ENCODE data around the gene ATXN2. TPM values are rescaled to one million over a fixed set of nuclear protein-coding genes. Genes with fewer than 3 reads are reported as not detected.
A peak's percentile ranks its signal among the peaks of the same experiment; 100 is the strongest.

ATXN2 gene
- total RNA-seq, 2 experiments from 2014 or later = 32.2 to 35.6 TPM

DNA sequence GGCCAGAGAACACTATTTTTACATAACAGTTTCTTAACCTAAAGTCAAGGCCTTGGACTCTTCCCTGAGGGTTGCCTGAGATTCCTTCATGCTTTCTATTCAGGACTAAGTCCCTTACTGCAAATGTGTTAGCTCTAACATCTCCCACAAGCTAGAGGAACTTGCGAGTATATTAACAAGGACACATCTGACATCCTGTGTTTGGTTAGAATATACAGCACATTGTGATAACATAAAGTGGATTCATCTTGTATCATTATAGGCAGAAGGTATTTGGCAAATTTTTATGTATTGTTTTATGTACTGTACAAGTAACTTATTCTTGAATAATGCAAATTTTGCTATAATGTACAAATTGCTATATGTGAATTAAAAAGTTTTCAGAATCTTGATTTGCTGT, 147.9 kb downstream of the ATXN2 start:
- intact Hi-C loops (cut with micrococcal nuclease) = loop anchor here (1.0 kb wide), 1 partner anchor 52 kb away; no protein-coding TSS in a partner anchor
- no peaks in the 10 kb centered on the region for H3K9me3 Mint-ChIP-seq
- no peak for ATAC-seq
- H3K4me3 Mint-ChIP-seq = no peak overlapping the region
- DNase-seq = no peak
- H3K27me3 Mint-ChIP-seq = no peaks in the 10 kb centered on the region
- POLR2A ChIA-PET = interaction anchor here (0.6 to 3.7 kb wide), 10 partner anchors 8 to 83 kb away, joined by 3 to 28 read pairs (median 6); partner anchors contain the start of gene PHETA1
- peak overlapping the region; percentile 31 for H3K27ac Mint-ChIP-seq
- CTCF ChIA-PET = interaction anchor here (0.7 to 40.2 kb wide), 32 partner anchors 9 to 536 kb away, joined by 3 to 1222 read pairs (median 8); partner anchors contain the start of genes PHETA1 and SH2B3
- peaks cover 45% of the 10 kb centered on the region for H3K4me1 Mint-ChIP-seq (ENCODE audit: low read depth)
- TF ChIP-seq, protein P1, sequence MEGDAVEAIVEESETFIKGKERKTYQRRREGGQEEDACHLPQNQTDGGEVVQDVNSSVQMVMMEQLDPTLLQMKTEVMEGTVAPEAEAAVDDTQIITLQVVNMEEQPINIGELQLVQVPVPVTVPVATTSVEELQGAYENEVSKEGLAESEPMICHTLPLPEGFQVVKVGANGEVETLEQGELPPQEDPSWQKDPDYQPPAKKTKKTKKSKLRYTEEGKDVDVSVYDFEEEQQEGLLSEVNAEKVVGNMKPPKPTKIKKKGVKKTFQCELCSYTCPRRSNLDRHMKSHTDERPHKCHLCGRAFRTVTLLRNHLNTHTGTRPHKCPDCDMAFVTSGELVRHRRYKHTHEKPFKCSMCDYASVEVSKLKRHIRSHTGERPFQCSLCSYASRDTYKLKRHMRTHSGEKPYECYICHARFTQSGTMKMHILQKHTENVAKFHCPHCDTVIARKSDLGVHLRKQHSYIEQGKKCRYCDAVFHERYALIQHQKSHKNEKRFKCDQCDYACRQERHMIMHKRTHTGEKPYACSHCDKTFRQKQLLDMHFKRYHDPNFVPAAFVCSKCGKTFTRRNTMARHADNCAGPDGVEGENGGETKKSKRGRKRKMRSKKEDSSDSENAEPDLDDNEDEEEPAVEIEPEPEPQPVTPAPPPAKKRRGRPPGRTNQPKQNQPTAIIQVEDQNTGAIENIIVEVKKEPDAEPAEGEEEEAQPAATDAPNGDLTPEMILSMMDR (IDR thresholded peaks at IDR 0.05) = no peak
- H3K36me3 Mint-ChIP-seq (ENCODE audit: low read depth) = peaks cover 39% of the 10 kb centered on the region

DNA sequence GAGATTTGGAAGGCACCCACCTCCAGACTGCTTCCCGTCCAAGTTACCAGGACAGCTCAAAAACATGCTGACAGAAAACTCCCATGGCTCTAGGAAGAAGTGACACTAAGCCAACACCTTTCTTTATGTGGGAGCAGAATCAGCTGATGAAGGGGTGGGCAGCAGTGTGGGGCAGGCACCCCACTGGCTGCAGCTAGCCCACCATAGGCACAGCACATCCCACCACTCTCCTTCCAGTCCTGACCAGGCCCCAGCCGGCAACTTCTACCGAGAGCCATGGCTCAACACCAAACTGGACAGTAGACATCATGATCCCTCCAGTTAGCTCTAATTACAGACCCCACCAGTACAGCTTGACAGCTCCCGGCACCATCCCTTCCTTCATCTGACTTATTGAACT, 148.4 kb downstream of the ATXN2 start:
- DNase-seq (no peak), ATAC-seq (no peak)
- intact Hi-C loops (cut with micrococcal nuclease) = loop anchor here (1.0 kb wide), 1 partner anchor 51 kb away; no protein-coding TSS in a partner anchor
- Mint-ChIP-seq H3K36me3 (ENCODE audit: low read depth) (peaks cover 43% of the 10 kb centered on the region), H3K27ac (peak overlapping the region; percentile 31), H3K4me3 (no peak overlapping the region), H3K9me3 (no peaks in the 10 kb centered on the region), H3K27me3 (no peaks in the 10 kb centered on the region), H3K4me1 (ENCODE audit: low read depth) (peaks cover 51% of the 10 kb centered on the region)
- CTCF ChIA-PET = interaction anchor here (1.0 to 40.2 kb wide), 11 partner anchors 9 to 120 kb away, joined by 3 to 1222 read pairs (median 34); partner anchors contain the start of gene SH2B3
- POLR2A ChIA-PET = interaction anchor here (2.2 to 3.7 kb wide), 2 partner anchors 21 to 52 kb away, joined by 9 to 28 read pairs; no protein-coding TSS in a partner anchor
- TF ChIP-seq, protein P1 (IDR thresholded peaks at IDR 0.05) = no peak

DNA sequence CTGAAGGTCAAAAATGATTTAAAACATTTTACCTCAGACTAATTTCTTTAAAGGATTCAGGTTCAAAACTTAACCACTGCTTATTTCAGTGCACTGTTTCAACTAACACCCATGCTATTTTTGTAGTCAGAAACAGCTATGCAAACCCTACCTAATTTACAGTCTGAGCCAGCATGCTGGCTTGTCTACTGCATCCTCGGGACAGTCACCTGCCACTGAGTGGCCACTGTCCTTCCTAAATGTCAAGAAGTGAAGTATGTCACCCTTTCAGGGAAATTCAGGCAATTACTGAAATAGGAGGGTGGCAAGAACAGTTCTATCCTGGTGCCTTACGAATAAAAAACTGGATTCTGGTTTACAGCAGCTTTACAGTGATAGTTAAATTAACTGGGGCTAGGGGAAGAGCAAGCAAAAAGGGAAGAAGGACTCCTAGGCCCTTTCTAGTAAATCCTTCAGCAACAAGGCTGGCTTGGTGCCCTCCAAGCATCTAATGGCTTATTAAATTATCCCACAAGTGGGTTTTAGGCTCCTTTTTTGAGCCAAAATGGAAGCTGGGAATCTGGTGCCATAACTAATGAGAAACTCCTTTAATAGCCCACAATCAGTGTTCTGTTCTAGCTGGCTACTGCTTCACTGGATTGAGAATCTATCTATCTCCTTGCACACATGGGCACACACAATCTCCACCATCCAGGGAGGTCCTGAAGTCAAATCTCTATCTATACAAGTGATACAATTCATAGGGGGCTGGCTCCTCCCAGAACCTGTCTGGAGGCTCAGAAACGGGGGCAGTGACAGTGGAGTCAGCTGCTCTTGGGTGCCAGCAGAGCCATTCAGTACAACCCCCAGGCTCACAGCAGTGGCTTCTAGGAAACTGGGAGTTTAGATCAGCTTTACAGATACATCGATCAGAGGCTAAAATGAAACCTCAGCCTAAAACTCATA, 150.0 kb downstream of the ATXN2 start:
- no peak for DNase-seq
- peaks cover 50% of the 10 kb centered on the region for H3K36me3 Mint-ChIP-seq (ENCODE audit: low read depth)
- H3K27ac Mint-ChIP-seq = peak overlapping the region; percentile 61
- no peak for ATAC-seq
- ChIA-PET CTCF (interaction anchor here (0.8 to 40.2 kb wide), 6 partner anchors 14 to 81 kb away, joined by 4 to 1222 read pairs (median 36); partner anchors contain the start of gene SH2B3), POLR2A (interaction anchor here (0.6 to 3.7 kb wide), 8 partner anchors 10 to 593 kb away, joined by 3 to 28 read pairs (median 4); partner anchors contain the start of gene SH2B3)
- intact Hi-C loops (cut with micrococcal nuclease) = no loop called here
- peaks cover 64% of the 10 kb centered on the region for H3K4me1 Mint-ChIP-seq (ENCODE audit: low read depth)
- no peaks in the 10 kb centered on the region for H3K27me3 Mint-ChIP-seq
- TF ChIP-seq, protein P1 (IDR thresholded peaks at IDR 0.05) = no peak
- no peaks in the 10 kb centered on the region for H3K9me3 Mint-ChIP-seq
- H3K4me3 Mint-ChIP-seq = no peak overlapping the region

DNA sequence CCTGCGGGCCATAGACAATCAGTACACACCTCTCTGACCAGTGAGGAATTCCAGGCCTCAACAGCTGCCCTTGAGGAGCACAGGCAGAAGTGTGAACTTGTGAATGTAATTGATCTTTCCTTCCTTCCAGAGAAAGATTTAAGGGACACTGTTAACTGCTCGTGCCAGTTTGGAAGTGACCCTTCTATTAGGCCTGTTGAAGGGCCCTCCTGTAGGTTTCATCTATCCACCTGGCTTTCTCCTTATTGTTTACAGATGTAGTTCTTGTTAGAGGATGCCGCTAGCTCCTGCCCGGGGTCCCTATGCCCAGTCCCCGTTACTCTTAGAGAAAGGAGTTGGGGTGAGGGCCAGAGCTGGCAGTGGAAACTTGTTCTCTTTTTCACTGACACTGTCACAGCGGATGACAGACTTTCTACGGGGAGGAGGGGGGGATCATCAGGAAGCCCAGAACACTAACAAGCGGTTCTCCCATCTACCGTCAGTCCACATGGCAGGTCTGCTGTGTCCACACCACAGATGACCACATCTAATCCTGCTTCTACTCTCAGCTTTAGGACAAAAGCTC, 150.8 kb downstream of the ATXN2 start:
- TF ChIP-seq, protein P1 (IDR thresholded peaks at IDR 0.05) = no peak
- CTCF ChIA-PET = interaction anchor here (0.8 to 40.2 kb wide), 4 partner anchors 18 to 82 kb away, joined by 4 to 1222 read pairs (median 24); partner anchors contain the start of gene SH2B3
- peaks cover 55% of the 10 kb centered on the region for H3K36me3 Mint-ChIP-seq (ENCODE audit: low read depth)
- no peak overlapping the region for H3K4me3 Mint-ChIP-seq
- POLR2A ChIA-PET = interaction anchor here (0.9 to 3.7 kb wide), 6 partner anchors 9 to 50 kb away, joined by 3 to 28 read pairs (median 4); partner anchors contain the start of gene SH2B3
- no peak for ATAC-seq
- H3K27ac Mint-ChIP-seq = peak overlapping the region; percentile 56
- no peaks in the 10 kb centered on the region for H3K9me3 Mint-ChIP-seq
- no peak for DNase-seq
- intact Hi-C loops (cut with micrococcal nuclease) = no loop called here
- no peaks in the 10 kb centered on the region for H3K27me3 Mint-ChIP-seq
- peaks cover 72% of the 10 kb centered on the region for H3K4me1 Mint-ChIP-seq (ENCODE audit: low read depth)

Data from activated CD8-positive, alpha-beta T cell treated with anti-CD3 and anti-CD28 coated beads for 36 hours (primary cell).